NCI-H2227 treated with DMSO at 0.1 percent for 48 hours (cell line): ENCODE results near the gene DGKB.
A peak's percentile ranks its signal among the peaks of the same experiment; 100 is the strongest.

Source experiments
- DNase-seq: peaks from one replicate; lab custom pipeline; 2025; lab: John Stamatoyannopoulos, UW

The DGKB gene

DNA sequence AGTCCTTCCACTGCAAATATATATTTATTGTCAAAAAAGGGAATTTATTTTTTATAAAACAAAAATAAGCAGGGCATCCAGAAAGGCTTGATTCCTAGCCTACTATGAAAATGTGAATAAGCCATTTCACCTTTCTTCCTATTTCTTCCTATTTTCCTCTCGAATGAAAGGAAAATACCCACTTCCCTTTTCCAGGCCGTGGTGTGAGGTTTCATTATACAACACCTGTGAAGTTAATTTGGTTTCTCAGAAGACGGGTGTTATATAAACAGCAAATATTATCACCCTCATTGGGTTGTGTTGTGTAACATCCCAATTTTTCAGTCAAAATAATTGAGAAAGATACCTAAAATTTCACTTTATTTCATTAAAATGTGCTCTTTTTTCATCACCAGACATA is 214.3 kb downstream of the DGKB start:
- DNase-seq = no peak

DNA sequence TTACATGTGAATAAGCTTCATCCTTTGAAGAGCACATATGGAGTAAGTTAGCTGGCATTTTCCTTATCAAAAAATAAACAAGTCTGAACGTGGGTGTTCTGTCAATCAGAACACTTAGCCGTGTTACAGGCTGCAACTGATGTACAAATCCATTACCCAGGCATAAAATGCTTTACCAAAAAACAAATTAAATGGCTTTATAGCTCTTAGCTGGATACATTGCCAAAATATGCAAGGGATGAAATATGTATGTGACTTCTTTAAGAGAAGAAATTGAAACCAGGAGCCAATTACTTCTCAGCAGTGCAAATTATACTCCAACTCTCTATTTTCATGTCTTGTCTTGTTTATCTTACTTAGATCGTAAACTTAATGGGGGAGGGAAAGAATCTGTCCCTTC is 214.8 kb downstream of the DGKB start:
- DNase-seq = no peak

DNA sequence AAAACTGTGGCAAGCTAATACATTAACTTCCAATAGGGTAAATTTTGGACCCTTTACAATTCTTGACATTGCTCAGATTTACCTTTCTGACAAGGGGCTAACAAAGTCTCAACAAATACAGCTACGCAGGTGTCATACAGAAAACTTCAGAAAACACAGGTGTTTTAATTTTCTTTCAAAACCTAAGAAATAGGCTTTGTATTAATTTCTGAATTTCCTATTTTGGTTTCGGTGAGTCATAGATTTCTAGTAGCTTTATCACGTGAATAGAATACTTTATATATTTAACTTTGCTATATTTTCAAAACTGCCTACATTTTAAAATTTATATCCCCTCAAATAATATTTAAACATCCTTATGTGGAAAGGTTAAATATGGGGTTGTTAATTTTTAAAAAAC is 215.3 kb downstream of the DGKB start:
- DNase-seq = no peak

DNA sequence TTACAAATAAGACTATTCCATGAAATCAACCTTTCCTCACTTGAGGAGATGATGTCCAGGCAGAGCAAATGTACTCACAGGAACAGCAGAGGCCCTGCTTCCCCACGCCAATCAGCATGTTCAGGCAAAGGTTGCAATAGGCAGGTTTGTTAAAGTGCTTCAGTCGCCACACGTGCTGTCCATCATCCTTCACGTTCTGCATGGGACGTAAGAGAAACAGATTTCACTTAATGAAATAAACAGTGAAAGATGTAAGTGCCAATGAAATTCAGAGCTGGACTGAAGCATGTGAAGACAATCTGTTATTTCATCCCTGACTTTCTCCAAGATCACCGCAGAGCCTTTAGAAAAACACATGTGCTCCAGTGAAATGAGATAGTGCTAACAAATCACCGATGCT is 217.4 kb downstream of the DGKB start:
- DNase-seq = no peak

DNA sequence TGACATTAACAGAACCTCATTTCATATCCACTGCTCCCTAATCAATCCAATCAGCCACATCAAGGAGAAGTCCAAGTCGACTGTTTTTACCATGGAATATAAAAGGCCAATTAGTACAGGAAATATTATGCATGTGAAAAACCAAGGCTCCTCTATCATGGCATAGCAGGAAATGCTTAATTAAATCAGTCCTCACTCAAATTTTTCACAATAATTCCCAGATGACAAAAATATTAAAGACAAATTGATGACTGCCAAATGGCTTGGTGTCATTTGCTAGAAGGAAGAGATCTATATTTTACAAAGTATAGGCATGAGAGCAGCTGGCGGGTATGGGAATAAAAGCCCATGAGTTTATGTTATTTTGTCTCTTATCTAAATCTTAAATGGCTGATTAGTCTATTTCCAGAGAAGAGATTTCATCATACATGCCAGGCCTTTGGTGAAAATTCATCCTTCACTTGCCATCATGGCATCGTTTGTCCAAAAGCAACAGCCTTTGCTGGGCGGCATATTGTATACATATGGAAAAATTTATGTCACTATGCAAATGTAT is 219.6 kb downstream of the DGKB start:
- DNase-seq = no peak

DNA sequence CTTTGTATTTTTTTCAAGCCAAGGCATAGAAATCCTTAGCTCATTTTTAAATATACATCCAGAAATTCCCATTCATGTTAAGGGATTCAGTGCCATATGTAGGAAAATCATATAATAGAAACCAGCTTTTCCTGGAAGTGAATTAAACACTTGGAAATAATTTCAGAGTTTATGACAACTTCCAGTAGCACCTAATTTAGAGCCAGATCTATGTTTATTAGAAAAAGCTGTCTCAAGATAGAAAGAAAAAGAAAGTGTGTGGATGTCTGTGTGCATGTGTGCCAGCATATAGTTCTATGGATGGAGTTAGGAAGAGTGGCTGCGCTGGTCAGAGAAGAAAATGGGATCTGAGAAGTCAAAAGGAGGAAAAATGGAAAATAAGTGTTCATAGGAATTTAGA is 225.7 kb downstream of the DGKB start:
- DNase-seq = no peak

DNA sequence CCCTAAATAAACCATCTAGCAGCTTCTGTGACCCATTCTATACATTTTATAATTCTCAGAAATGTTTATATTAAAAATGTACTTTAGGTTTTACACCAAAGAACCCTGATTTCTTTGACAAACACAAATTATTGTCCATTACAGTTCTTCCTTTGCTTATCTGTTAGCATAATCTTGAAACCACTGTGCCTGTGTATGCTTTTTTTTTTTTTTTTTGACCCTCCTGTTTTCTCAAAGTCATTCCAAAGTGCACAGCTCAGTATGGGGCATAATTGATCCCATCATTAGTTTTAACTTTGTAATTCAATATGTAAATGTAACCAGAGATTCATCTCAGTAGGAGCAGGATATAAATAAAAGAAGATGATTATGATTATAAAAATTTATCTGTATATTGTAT is 229.3 kb downstream of the DGKB start:
- DNase-seq = no peak

DNA sequence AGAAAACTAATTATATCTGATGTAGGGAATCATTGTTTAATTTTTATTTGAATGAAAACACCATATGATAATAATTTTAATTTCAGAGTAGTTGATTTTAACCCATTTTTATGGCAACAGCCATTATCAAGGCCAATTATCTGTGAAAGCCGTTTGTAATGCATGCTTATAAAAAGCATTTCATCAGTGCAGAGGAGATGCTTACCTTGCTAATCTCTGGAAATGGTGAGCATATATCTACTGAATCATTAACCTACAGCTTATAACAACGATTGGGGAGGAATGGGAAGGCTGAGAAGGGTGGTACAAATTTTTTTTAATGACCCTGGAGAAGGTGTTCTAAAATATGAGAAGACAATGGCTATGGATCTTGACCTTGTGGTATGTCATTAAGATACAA is 235.6 kb downstream of the DGKB start:
- no peak for DNase-seq

DNA sequence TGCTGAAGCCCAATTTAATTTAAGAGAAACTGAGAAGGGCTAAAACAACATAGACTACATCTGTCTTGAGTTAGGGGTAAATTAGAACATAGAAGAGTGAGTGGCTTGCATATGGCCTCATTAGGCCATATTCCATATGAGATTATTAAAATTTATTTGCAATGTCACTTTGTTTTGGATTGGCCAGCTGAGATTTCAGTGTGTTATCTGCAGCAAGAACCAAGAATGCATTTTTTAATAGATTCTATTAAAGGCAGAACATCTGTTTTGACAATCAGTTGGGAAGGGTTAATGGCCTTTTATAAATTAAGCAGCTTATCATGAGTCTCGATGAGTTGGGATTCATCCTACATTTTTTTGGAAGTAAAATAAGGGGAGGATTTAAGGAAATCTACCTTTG is 236.2 kb downstream of the DGKB start:
- DNase-seq = no peak

DNA sequence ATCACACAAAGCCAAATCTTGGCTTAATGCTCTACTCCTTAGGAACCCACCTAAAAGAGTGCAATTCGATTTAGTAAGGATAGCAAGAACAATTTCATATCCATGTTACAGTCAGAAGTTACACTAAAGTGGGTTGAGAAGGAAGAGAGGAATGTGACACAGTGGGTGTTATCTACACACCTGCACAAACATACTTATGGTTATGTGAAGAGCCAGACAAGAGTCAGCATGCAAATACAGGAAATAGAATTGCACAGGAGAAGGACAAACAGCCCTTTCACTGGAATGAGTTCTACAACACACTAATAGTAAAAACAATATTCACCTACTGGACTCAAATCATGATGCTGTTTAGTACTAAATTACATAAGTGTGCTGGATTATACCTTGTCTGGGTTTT is 262.8 kb downstream of the DGKB start:
- no peak for DNase-seq

DNA sequence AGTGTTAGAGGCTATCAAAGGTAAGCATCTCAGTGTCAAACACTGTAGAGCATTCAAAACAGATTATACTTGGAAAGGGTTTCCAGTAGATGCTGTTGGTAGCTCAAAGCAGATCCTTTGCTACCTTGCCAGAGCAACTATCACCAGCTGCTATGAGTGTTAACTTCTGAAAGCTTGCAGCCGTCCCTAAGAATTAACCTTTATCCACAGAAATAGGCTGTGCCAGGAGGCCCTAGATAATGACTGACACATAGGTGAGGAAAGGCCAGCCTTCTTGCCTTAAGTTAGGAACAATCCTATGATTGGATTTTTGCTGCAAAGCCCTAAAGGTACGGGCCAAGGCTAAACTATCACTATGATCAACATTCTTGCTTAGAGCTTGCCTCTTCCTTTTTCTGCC is 263.2 kb downstream of the DGKB start:
- no peak for DNase-seq

DNA sequence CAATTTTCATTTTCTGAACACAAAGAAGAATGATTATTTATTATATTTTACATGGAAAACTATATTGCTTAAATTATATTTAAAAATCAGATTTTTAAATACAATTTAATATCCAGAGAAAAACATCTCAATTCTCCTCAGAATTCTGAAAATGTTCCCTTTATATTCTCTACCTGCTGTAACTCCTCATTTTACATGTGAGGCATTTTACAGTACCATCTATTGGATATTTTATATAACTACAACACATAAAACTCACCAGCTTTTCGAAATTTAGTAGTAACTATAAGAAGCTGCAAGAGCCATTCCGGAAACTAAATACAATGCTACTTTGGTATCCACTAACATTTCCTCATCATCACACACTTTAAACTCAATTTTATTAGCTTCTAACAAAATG is 264.6 kb downstream of the DGKB start:
- peak; percentile 3 for DNase-seq

DNA sequence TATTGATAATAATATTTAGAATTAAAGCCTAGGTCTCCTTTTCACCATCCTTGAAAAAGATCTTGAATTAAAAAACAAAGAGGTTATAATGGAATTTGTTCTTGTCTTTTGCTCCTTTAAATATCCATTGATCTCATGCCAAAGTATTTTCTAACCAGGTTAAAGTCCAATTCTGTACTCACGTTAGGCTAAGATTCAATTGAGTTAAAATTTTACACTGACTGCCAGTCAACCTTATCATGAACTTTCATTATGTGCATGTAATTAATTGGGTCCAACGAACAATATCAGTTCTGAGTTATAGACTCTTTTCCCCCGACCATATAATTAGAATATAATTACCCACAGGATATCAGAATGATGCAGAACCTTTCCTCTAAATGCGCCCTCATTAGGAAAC is 266.6 kb downstream of the DGKB start:
- no peak for DNase-seq

DNA sequence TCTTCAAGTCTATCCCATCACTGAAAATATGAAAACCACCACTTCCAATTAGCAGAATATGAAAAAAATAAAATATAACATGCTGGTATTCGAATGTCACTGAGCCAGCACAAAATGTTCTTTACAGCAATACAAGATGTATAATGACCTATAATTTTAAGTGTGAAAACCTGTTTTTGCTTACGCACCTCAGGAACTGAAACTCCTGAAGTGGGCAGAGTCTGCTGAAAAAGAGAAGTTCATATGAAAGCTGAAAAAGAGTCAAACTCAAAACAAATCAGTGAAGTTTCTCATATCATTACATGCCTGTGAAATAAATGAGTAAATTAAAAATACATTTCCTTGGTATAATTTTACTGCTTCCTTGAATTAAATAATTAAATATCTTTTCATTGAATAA is 272.5 kb downstream of the DGKB start:
- no peak for DNase-seq

DNA sequence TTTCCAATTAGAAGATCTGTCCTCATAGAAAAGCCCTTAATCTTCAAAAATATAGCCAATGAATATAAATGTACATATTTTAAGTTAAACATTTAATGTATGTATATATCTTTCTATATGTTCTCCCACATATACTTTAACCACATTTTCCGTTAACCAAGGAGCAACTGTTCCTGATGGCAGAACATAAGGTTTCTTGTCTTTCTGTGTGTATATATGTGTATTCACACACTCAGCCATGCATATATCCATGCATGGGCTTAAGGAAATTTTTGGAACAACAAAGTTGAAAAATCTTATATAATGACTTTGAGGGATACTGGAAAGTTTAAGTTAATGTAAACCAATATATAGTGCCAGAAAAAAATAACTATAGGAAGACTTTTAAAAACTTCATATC is 274.0 kb downstream of the DGKB start:
- DNase-seq = no peak

DNA sequence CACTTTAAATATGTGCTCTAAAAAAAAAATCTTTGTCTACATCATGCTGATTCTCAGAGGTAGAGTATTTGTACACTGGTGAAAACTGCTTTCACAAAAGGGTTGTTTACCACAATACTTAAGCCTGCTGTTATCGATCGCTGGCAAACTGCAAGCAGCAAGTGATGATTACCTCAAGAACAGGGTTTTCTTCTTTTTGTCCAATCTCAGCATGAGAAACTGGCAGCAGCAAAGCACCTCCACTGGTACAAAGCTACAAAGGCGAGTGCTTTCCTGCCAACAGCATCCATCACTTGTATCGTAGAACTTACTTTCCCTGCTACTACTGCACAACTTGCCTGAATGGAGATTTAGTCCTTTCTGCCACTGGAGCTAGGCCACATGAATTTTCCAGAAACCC is 276.5 kb downstream of the DGKB start:
- peak; percentile 85 for DNase-seq

DNA sequence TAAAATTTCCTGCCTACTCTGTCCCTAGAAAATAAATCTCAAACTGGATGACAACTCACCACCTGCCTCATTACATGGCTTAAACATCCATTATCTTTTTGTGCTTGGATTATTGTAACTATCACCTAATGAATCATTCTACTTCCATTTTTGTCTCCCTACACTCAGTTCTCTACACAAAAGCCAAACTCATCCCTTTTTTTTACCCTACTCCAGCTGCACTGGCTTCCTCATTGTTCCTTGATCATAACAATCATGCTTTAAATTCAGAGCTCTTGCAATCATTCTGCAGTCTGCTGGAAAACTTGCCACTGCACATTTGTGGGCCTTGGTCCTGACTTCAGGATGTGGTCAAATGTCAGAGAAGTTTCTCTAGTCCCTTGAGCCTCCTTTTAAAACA is 280.0 kb downstream of the DGKB start:
- DNase-seq = no peak

DNA sequence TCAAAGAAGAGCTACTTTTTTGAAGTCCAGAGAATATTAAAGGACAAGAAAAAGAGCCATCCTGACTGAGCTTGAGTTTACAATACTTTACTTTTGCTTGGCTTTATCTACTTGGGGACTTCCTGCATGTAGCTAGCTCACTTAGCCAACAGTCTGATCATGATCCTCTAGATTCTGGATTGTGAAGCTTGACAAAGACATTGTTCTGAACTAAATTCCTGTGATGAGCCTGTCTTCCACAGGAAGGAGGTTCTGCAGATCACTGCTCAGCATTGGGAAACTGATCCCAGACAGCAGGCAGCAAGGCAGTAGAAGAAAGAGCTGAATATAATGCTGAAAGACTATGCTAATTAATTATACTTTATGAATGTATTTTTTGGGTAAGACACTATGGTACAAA is 296.4 kb downstream of the DGKB start:
- DNase-seq = no peak

DNA sequence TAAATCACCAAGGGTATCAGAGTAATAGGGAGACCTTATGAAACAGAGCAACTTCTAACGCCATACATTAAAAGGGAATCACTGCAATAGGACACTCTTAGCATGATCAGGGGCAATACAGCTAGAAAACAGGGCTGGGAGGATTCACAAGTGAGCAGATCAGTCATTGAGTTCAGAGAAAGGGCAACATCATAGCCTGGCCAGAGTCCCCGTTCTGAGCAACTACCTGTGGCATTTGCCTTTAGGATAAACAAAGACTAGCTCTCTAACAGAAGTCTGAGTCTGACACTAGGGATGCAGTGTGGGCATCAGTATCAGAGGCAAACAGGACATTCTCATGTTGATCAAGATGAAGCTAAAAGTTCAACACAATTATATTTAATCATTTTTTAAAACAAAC is 297.9 kb downstream of the DGKB start:
- DNase-seq = no peak

DNA sequence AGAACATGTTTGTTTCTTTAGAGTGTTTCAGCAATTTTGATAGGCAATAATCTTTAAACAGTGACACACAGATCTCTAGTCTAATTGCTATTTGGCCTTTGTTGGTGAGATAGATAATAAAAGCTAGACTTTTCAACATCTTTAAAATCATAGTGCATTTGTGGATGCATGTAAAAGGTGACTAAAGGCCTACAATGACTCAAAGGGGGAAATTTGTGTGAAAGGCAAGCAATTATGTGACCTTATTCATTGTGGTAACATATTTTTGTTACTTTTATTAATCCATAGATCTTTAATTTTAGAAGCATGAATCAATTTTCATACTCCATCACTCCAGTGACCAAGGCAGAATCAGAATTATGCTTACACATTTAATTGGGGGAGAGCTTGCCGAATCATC is 299.7 kb downstream of the DGKB start:
- no peak for DNase-seq

DNA sequence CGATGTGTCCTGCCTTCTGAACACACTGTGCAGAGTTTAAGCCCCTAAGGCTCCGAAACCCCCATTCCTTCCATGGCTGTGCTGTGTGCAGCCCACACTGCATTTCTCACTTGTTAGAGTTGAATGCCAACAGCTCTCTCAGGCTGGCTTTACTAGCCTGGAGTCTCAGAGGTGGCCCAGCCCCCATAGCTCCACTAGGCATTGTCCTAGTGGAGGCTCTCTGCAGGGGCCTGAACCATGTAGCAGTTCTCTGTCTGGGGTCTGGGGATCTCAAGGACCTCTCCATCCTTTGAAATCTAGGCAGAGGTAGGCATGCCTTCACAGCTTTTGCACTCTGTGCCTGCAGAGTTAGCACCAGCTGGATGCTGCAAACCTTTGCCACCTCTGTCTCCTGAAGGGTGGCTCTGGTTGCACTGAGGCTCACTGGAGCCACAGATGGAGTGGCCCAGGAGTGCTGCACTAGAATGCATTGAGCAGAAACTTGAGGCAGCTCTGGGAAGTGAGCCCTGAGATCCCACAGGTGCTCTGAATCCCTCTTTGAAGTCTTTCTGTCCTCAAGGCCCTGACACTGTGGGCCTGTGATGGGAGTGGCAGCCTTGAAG is 301.7 kb downstream of the DGKB start:
- DNase-seq = no peak

DNA sequence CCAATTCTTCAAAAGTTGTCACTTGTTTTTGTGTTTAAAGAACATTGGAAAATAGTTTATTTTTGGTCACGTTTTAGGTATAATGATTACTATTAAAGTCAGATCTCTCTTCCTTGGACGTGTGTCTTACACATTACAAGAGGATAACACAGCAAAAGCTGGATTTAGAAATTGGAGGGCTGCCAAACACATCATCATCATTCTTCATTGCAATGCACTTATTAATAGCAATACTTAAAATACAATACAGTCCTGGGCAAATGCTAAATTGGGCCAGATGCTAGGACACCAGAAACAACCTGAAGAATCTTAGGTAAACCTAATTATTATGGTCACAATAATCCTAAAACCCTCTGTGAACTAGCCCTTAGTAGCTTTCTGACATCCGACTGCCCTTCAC is 303.6 kb downstream of the DGKB start:
- peak; percentile 24 for DNase-seq

DNA sequence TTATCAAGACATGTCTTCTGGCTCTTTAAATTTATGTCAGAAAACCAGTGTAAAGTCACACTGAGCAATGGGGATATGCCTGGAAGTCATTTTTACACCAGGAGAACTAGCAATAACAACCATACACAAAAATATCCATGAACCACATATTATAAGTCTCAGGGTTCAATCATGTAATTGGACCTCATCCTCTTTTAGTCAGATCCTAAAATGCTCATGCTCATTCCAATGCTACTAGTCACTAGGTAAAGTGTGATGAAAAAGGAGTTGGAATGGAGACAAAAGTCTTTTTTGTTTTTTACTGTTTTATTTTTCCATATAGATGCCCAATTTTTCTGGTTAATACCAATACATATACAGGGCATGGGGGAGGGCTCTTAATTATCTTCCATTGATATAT is 306.1 kb downstream of the DGKB start:
- no peak for DNase-seq

DNA sequence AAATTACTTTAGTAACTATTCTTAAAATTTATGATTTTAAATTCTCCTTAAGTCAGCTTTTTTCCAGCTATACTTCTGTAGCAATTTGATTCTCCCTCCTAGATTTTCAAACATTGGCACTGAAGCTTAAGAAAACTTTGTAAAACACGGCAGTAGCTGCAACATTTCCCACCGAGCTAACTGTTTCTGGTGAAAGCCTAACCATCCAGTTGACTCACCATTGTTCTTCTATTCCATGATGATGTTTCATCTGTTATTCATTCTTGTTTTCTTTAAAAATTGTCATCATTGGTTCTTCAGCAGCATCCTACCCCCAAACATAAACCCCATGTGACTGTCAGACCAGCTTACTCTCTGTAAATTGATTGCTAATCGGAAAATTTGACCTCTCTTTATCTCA is 312.3 kb downstream of the DGKB start:
- no peak for DNase-seq

DNA sequence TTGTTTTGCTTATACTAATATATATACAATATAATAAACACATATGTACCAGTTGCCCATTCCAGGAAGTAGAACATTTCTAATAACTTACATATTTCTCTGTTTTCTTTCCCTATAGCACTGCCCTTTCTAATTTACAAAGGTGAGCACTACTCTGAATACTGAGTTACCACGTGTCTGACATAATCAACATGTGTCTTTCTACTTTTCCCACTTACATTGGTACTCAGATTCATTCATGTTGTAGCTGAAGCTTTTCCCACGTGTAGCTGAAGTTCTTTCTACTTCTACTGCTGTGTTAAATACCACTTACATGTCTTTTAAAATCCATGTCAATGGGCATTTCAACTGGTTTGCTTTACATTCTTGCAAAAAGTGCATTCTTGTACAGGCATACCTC is 317.3 kb downstream of the DGKB start:
- no peak for DNase-seq
